K562 (cell line): ENCODE results near the gene ADAT1. TPM values are rescaled to one million over a fixed set of nuclear protein-coding genes. Genes with fewer than 3 reads are reported as not detected.
A peak's percentile ranks its signal among the peaks of the same experiment; 100 is the strongest.

Source experiments
- BCL6 ChIP-seq: fragments of 250-450 bp; sonication (Bioruptor Pico); IDR thresholded peaks from 2 replicates; pipeline ENCODE4 v1.4.0; 2020
- CXXC5 ChIP-seq: fragments of 250-450 bp; sonication (Bioruptor Pico); IDR thresholded peaks from 2 replicates; pipeline ENCODE4 v1.8.0; 2022; ENCODE audit warnings: inconsistent platforms, mild to moderate bottlenecking, moderate library complexity
- FOXM1 ChIP-seq, 2 experiments: fragments of 450-650 bp in 1 of 2; sonication (generic) in 1 of 2; formaldehyde crosslinking in 1 of 2; IDR thresholded peaks; 2 replicates each; pipeline versions ENCODE4 v1.6.1 to v1.9.0; 2017 to 2022; ENCODE audit warnings: low read depth in 2 of 2, mild to moderate bottlenecking in 2 of 2, missing genetic modification reagents in 1 of 2, moderate library complexity in 1 of 2
- KDM1A ChIP-seq, 2 experiments: fragments of 450-650 bp; IDR thresholded peaks; 2 replicates each; pipeline ENCODE4 v1.6.1; 2016; ENCODE audit warnings: mild to moderate bottlenecking in 2 of 2
- MAZ ChIP-seq, 2 experiments: fragments of 450-650 bp in 1 of 2; sonication (generic) in 1 of 2; formaldehyde crosslinking; IDR thresholded peaks in 1 of 2; conservative IDR thresholded peaks in 1 of 2; 2 replicates each; pipeline versions ENCODE4 v1.4.0 to v1.5.0; 2020; ENCODE audit warnings: mild to moderate bottlenecking in 1 of 2, missing genetic modification reagents in 1 of 2
- RBM17 ChIP-seq: fragments of 200-400 bp; formaldehyde crosslinking; IDR thresholded peaks from 2 replicates; pipeline ENCODE4 v1.6.1; 2017; ENCODE audit warnings: low read depth, mild to moderate bottlenecking, low read length, borderline replicate concordance
- SMARCE1 ChIP-seq: fragments of 450-650 bp; IDR thresholded peaks from 2 replicates; pipeline ENCODE4 v1.7.1; 2016; ENCODE audit warnings: mild to moderate bottlenecking
- SMC3 ChIP-seq: conservative IDR thresholded peaks from 2 replicates; pipeline ENCODE4 v1.6.1; 2011; ENCODE audit warnings: low read depth, low read length, improper control_type of control experiment; ENCODE audit not compliant: insufficient read depth
- U2AF2 ChIP-seq: fragments of 200-400 bp; formaldehyde crosslinking; optimal IDR thresholded peaks from 2 replicates; pipeline ENCODE3; 2017; ENCODE audit warnings: low read depth, mild to moderate bottlenecking, low read length
- XRCC5 ChIP-seq: fragments of 200-400 bp; formaldehyde crosslinking; IDR thresholded peaks from 2 replicates; pipeline ENCODE4 v1.6.1; 2017; ENCODE audit warnings: low read depth, mild to moderate bottlenecking, low read length
- ZFX ChIP-seq: sonication (generic); formaldehyde crosslinking; IDR thresholded peaks from 2 replicates; pipeline ENCODE4 v1.8.0; 2022; ENCODE audit warnings: mild to moderate bottlenecking, missing genetic modification reagents, moderate library complexity
- ZNF224 ChIP-seq: sonication (generic); formaldehyde crosslinking; IDR thresholded peaks from 2 replicates; pipeline ENCODE4 v1.8.0; 2022; ENCODE audit warnings: mild to moderate bottlenecking, missing genetic modification reagents
- ZNF780A ChIP-seq: fragments of 250-450 bp; sonication (Bioruptor Pico); IDR thresholded peaks from 2 replicates; pipeline ENCODE4 v1.5.0; 2021; ENCODE audit warnings: mild to moderate bottlenecking
- polyA plus RNA-seq, 8 experiments: library from polyadenylated mRNA; depleted of rRNA in 4 of 8; stranded (reverse) in 5 of 8; unstranded in 3 of 8; fragments of >200 nt; fragmentation: Nextera tagmentation in 2 of 8; fragmentation: Illumina TruSeq in 1 of 8; extraction: Ambion mirVana in 2 of 8; extraction: Trizol in 1 of 8; gene quantifications; 2 replicates each; pipeline versions ENCODE4 v1.2.1 to v1.2.3, GENCODE V29; 2011 to 2014; ENCODE audit warnings: inconsistent platforms in 1 of 8, missing spikeins in 1 of 8
- total RNA-seq, 7 experiments: library from RNA; depleted of rRNA in 6 of 7; stranded (reverse); fragments of >200 nt in 6 of 7; fragmentation: Illumina TruSeq in 2 of 7; extraction: Trizol in 2 of 7; gene quantifications; 2 replicates each; pipeline versions ENCODE4 v1.2.1 to v1.2.3, GENCODE V29; 2011 to 2021; ENCODE audit warnings: low replicate concordance in 1 of 7
- TF ChIP-seq, protein P1 (sequence below): fragments of 250-450 bp; sonication (Bioruptor Pico); IDR thresholded peaks from 2 replicates; pipeline ENCODE4 v1.5.0; 2020; ENCODE audit warnings: mild to moderate bottlenecking, borderline replicate concordance
- TF ChIP-seq, protein P2 (sequence below): sonication (generic); formaldehyde crosslinking; IDR thresholded peaks from 2 replicates; pipeline ENCODE4 v1.8.0; 2022; ENCODE audit warnings: mild to moderate bottlenecking, missing genetic modification reagents
- TF ChIP-seq, protein P3 (sequence below): fragments of 450-650 bp; IDR thresholded peaks from 2 replicates; pipeline ENCODE4 v1.7.0; 2016; ENCODE audit warnings: borderline replicate concordance
- TF ChIP-seq, protein P4 (sequence below), 2 experiments: fragments of 450-650 bp in 1 of 2; sonication (generic) in 1 of 2; formaldehyde crosslinking in 1 of 2; IDR thresholded peaks in 1 of 2; conservative IDR thresholded peaks in 1 of 2; 2 replicates each; pipeline versions ENCODE4 v1.6.1 to v1.8.1; 2016 to 2023; ENCODE audit warnings: mild to moderate bottlenecking in 2 of 2, moderate library complexity in 2 of 2, inconsistent platforms in 1 of 2, missing genetic modification reagents in 1 of 2
- TF ChIP-seq, protein P5 (sequence below), 2 experiments: IDR thresholded peaks; 2 replicates each; pipeline ENCODE4 v1.6.1; 2012; ENCODE audit warnings: improper control_type of control experiment in 2 of 2, low read depth in 2 of 2, low read length in 2 of 2, borderline replicate concordance in 1 of 2
- TF ChIP-seq, protein P6 (sequence below): sonication (generic); formaldehyde crosslinking; IDR thresholded peaks from 2 replicates; pipeline ENCODE4 v1.8.1; 2022; ENCODE audit warnings: missing genetic modification reagents

Gene ADAT1
- total and polyA plus RNA-seq, 9 of the 15 experiments (the other 6 are each of a cell fraction or from before 2014, with no cell fraction given), result 16.0 to 36.7 (median 28.2) TPM

DNA sequence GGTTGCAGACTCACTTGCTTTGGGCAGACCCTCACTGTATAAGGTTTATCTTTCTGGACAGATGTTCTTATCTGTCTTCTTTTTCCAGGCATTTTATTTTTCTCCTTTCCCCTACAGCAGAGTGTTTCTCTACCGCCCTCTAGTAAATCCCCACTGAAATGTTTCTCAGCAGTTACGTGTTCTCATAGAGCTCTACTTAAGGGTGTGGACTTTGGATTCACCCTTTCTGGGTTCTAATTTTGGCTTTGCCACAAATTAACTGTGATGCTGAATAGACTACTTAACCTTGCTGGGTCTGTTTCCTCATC is 2.0 kb downstream of the ADAT1 start (continued):
- TF ChIP-seq, protein P1, sequence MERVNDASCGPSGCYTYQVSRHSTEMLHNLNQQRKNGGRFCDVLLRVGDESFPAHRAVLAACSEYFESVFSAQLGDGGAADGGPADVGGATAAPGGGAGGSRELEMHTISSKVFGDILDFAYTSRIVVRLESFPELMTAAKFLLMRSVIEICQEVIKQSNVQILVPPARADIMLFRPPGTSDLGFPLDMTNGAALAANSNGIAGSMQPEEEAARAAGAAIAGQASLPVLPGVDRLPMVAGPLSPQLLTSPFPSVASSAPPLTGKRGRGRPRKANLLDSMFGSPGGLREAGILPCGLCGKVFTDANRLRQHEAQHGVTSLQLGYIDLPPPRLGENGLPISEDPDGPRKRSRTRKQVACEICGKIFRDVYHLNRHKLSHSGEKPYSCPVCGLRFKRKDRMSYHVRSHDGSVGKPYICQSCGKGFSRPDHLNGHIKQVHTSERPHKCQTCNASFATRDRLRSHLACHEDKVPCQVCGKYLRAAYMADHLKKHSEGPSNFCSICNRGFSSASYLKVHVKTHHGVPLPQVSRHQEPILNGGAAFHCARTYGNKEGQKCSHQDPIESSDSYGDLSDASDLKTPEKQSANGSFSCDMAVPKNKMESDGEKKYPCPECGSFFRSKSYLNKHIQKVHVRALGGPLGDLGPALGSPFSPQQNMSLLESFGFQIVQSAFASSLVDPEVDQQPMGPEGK (CRISPR knock-in tag), result no peak
- peak; percentile 22 for TF ChIP-seq CXXC5
- TF ChIP-seq, protein P2, sequence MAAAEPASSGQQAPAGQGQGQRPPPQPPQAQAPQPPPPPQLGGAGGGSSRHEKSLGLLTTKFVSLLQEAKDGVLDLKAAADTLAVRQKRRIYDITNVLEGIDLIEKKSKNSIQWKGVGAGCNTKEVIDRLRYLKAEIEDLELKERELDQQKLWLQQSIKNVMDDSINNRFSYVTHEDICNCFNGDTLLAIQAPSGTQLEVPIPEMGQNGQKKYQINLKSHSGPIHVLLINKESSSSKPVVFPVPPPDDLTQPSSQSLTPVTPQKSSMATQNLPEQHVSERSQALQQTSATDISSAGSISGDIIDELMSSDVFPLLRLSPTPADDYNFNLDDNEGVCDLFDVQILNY, result no peak
- TF ChIP-seq, protein P3, sequence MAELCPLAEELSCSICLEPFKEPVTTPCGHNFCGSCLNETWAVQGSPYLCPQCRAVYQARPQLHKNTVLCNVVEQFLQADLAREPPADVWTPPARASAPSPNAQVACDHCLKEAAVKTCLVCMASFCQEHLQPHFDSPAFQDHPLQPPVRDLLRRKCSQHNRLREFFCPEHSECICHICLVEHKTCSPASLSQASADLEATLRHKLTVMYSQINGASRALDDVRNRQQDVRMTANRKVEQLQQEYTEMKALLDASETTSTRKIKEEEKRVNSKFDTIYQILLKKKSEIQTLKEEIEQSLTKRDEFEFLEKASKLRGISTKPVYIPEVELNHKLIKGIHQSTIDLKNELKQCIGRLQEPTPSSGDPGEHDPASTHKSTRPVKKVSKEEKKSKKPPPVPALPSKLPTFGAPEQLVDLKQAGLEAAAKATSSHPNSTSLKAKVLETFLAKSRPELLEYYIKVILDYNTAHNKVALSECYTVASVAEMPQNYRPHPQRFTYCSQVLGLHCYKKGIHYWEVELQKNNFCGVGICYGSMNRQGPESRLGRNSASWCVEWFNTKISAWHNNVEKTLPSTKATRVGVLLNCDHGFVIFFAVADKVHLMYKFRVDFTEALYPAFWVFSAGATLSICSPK, result no peak
- TF ChIP-seq BCL6 (CRISPR knock-in tag), result no peak
- TF ChIP-seq, protein P4, sequence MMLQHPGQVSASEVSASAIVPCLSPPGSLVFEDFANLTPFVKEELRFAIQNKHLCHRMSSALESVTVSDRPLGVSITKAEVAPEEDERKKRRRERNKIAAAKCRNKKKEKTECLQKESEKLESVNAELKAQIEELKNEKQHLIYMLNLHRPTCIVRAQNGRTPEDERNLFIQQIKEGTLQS (IDR thresholded peaks at IDR 0.05), result no peak; the same call in 1 of the 2 replicates
- TF ChIP-seq, protein P4 (CRISPR knock-in tag; conservative IDR thresholded peaks at IDR 0.05), result no peak
- no peak for TF ChIP-seq ZNF224 (CRISPR knock-in tag)
- TF ChIP-seq ZFX, result no peak
- TF ChIP-seq KDM1A (IDR thresholded peaks at IDR 0.05), result peak; percentile 56 to 65
- no peak for TF ChIP-seq U2AF2
- peak; percentile 64 for TF ChIP-seq SMC3
- TF ChIP-seq ZNF780A (CRISPR knock-in tag), result no peak
- TF ChIP-seq MAZ (CRISPR knock-in tag; conservative IDR thresholded peaks at IDR 0.05 in 1 of 2, IDR thresholded peaks at IDR 0.05 in 1 of 2), result peak; percentile 17 to 60; a peak in 1 of 4 replicates
- no peak for TF ChIP-seq RBM17
- TF ChIP-seq FOXM1 (IDR thresholded peaks at IDR 0.05; ENCODE audit: low read depth), result peak; percentile 85
- no peak for TF ChIP-seq FOXM1 (CRISPR knock-in tag; IDR thresholded peaks at IDR 0.05; ENCODE audit: low read depth)
- TF ChIP-seq, protein P5, sequence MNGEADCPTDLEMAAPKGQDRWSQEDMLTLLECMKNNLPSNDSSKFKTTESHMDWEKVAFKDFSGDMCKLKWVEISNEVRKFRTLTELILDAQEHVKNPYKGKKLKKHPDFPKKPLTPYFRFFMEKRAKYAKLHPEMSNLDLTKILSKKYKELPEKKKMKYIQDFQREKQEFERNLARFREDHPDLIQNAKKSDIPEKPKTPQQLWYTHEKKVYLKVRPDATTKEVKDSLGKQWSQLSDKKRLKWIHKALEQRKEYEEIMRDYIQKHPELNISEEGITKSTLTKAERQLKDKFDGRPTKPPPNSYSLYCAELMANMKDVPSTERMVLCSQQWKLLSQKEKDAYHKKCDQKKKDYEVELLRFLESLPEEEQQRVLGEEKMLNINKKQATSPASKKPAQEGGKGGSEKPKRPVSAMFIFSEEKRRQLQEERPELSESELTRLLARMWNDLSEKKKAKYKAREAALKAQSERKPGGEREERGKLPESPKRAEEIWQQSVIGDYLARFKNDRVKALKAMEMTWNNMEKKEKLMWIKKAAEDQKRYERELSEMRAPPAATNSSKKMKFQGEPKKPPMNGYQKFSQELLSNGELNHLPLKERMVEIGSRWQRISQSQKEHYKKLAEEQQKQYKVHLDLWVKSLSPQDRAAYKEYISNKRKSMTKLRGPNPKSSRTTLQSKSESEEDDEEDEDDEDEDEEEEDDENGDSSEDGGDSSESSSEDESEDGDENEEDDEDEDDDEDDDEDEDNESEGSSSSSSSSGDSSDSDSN (IDR thresholded peaks at IDR 0.05; ENCODE audit: borderline replicate concordance in 1 of 2, low read depth in 2 of 2, low read length in 2 of 2), result no peak
- TF ChIP-seq XRCC5, result no peak
- peak; percentile 87 for TF ChIP-seq SMARCE1
- TF ChIP-seq, protein P6, sequence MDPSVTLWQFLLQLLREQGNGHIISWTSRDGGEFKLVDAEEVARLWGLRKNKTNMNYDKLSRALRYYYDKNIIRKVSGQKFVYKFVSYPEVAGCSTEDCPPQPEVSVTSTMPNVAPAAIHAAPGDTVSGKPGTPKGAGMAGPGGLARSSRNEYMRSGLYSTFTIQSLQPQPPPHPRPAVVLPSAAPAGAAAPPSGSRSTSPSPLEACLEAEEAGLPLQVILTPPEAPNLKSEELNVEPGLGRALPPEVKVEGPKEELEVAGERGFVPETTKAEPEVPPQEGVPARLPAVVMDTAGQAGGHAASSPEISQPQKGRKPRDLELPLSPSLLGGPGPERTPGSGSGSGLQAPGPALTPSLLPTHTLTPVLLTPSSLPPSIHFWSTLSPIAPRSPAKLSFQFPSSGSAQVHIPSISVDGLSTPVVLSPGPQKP (CRISPR knock-in tag), result no peak
